ENCODE data around the gene CFAP74.

Gene CFAP74

DNA sequence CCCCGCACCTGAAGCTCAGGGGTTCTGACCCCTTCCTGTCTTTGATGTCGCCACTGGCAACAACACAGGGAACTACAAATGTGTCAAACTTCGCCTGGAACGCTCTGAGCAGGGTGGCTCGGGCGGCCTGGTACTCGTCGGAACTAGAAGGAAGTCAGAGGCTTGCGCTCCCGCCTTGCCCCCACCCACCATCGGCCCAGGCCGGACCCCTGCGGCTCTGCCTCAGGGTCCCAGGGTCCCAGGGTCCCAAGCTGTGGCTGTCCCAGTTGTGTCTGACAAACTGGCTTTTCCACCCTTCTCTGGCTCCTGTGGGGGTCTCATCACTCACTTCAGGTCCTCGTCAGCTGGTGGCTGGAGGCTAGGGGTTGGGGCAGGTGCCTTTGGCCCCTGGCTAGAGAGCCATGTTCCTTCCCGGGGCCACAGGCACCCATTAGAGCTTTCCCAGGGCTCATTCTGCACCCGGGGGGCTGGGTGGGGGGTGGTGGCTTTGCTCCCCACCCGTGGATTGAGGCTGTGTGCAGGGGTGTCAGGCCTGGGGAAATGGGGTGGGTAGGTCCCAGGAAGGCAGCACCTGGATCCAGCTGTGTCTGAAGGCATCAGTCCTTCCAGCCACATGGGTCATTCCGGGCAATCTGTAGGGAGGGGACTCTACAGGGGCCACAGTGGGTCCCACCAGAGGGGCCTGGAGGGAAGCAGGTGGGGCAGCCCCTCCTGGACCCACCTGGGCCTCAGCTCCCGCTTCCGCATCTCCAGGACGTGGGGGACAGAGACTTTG is 76.5 kb downstream of the CFAP74 start:
- no peak for DNase-seq

DNA sequence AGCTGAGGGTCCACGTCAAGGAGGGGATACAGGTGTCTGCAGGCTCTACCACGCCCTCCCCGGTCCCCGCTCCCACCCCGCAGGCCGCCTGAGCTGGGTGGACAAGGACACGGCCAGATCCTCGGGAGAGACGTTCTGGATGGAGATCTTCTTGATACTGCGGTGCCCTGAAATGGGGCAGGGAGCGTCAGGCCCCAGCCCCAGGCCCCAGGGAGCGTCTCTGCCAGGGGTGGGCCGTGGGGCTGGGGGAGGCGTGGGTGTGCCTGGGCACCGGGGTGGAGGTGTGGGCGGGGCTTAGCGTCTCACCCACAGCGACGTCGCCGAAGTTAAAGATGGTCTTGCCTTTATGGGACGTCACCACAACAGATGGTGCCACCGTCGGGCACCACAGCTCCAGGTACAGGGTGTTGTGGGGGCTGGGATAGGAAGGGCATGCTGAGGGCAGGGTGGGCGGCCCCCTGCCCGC is 77.2 kb downstream of the CFAP74 start:
- DNase-seq, result no peak

DNA sequence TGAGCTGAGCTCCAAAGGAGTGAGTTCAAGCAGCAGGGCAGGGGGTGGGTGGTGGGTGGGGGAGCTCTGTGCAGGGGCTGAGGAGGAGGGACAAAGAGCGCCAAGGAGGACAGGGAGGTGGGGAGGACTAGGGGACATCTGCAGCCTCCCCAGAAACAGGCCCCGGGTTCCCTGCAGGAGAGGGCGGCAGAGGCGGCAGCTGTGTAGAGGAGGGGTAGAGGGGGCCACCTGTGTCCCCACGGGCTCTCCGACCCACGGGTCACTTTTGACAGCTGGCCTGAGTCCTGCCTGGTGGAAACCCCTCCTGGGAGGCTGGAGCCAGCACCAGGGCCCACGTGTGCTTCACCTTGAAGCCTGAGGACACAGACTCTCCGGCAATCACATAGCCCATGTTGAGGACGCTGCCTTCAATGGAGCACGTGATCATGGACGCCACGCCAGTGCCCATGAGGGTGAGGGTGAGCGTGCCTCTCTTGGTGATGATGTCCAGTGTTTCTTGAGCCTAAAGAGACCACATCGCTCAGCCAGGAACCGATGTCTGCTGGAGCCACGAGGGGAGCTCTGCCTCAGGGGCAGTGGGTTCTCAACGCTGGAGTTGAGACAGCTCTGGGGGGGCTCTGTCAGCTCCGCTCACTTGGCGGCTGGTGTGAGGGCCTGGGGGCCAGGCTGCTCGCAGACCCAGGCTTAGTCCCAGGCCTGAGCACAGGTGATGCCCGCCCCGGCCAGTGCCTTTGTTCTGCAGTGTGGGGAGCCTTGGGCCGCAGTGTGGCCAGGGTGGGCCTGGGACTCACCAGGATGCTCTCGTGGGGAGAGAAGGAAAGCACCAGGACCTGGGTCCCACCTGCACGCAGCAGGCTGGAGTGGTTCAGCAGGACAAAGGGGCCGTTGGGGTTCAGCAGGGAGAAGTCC is 77.9 kb downstream of the CFAP74 start:
- DNase-seq, result no peak

DNA sequence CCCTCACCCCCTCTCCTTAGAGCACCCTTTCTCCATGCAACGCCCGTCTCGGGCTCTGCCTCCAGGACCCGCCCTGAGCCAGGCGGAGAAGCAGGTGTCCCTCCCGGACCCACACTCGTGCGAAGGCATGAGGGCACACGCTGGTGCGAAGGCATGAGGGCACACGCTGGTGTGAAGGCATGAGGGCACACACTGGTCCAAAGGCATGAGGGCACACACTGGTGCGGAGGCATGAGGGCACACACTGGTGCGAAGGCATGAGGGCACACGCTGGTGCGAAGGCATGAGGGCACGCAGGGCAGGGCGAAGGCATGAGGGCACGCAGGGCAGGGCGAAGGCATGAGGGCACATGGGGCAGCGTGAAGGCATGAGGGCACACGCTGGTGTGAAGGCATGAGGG is 78.7 kb downstream of the CFAP74 start:
- DNase-seq, result no peak

DNA sequence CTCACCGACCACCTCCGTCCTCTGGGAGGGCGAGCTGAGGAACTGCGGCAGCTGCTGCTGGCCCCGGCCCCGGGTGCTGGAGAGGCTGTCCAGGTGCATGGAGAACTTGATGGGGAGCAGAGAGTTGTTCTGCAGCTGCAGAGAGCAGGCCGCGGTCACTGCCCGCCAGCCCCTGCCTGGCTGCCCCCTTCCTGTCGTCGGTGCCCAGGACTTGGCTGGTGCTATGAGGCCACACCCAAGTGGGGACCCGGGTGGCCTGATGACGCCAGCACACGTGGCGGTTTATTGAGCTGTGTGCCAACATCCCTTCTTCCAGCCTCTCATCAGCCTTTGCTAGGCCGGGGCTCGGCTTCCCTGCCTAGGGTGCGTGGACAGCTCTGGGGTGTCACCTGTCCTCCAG is 79.2 kb downstream of the CFAP74 start:
- no peak for DNase-seq

DNA sequence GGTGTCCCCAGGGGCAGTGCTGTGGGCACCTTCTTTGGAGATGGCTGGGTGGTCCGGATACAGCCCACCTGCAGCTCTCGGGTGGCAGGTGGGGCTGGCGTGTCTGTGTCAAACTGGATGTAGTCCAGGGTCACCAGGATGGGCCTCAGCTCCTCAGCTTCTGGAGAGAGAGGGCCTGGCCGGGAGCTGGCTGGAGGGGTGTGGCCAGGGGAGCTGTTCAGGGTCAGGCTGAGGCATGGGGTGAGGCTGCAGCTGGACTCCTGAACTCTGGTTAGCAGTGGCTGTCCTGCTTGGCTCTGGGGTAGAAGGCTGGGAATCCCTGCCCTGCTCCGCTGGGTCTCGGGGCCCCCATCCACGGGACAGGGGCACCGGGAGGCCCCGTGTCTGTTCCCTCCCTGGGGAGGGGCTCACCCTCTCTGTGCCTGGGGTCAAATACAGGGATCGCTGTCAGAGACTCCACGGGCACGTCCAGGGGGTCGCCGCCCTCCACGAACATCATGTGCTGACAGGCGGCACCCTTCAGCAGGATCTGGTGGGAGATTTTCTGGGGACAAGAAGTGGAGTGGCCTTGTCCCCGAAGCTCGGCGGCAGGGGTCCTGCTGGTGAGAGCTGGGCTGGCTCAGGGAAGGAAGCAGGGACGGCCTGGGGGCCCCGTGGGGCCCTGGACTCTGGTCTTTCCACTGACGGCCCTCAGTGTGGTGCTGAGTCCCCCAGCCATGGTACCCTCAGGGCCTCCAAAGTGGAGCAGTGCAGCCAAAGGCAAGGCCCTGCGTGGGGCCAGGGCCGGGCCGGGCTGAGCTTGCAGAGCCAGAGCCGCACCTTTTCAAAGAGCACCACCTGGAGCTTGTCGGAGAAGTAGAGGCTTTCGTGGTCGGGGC is 80.4 kb downstream of the CFAP74 start:
- no peak for DNase-seq

DNA sequence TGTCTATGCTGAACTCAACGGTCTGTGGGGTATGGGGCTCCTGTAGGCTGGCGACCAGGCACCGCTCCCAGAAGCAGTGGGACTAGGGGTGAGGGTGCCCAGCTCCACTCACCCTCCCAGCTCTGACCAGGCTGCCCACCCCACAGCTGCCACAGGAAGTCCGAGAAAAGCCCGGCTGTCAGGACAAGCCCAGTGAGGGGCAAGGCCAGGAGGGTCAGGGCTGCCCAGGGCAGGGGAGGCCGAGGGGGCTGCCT is 81.0 kb downstream of the CFAP74 start:
- no peak for DNase-seq

DNA sequence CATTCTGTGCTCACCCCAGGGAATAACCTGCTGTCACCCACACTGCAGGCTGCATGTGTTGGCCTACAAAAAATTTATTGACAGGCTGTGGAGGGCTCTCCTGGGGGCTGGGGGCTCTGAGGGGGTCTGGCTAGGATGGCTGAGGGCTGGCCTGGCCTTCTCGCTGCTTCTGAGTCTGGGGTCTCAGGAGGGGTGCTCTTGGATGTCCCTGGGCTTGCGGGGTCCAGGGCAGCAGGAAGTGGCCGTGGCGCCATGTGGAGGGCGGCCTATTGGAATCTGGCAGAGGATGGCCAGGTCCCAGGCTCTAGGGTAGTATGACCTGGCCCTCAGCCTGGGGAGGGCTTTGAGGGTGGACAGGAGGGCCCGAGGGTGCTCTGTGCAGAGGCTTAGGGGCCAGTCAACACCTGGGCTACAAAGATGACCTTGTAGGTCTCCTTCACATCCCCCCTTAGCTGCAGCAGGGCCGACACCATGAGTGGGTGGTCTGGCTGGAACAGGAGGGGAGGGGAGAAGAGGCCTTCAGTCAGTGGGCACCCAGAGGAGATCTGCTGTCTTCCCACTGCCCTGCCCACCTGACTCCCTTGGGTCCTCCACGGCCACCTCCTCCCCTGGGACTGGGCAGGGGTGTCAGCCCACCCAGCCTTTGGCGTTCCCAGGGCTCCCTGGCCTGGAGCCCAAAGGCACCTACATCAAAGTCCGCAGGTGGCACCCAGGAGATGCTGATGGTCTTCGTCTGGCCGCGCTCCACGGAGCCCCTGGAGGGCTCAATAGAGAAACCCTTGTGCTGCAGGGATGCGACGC is 81.5 kb downstream of the CFAP74 start:
- DNase-seq, result no peak

DNA sequence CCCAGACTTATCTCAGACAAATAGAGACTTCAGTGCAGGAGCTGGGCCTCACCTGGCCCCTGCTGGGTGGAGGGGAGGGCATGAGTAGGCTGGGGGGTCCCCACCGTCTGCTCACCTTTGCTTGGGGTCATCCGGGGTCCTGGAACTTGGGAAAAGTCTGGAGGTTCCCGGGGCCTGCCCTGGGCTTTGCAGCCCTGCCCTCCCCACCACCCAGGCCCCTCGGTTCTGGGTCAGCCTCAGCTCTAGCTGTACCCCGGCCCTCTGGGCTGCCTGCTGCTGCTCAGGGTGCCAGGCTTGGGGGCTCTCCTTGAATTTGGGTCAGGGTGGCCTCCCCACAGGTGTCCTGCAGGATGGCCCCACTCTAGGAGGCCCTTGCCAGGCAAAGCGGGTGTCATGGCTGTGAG is 82.1 kb downstream of the CFAP74 start:
- no peak for DNase-seq

DNA sequence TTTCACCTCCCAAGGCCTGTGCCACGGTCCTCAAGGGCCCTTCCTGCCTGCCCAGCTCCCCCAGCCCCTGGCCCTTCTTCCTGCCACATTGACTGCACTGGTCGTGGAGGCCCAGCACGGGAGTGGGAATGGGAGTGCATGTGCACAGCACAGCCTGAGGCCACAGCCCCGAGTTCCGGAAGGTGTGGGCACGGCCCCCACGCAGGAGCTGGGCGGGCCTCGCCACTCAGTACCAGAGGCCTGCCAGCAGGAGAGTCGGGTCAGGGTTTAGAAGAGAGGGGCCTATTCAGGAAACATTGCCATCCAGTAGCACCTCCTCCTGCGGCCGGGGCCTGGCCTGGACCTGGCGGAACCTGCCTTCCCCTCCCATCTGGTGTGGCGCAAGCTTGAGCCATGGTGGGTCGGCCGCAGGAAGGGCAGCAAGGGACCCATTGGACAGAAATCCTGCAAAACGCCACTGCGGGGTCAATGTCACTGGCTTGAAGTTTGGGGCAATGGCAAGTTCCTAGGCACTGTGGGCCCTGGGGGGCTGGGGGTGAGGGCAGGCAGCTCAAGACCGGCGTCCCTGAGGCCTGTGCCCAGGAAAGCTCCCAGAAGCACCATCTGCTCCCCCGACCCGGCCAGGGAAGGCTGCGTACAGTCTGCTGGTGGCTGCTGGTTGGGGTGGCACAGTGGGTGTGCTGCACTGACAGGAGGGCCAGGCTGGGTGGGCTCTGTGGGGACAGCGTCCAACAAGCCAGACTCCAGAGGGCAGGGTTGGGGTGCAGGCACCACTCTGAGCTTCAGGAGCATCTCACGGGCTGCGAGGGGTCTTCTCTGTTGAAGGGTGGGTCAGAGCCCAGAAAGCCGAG is 82.8 kb downstream of the CFAP74 start:
- DNase-seq, result no peak

DNA sequence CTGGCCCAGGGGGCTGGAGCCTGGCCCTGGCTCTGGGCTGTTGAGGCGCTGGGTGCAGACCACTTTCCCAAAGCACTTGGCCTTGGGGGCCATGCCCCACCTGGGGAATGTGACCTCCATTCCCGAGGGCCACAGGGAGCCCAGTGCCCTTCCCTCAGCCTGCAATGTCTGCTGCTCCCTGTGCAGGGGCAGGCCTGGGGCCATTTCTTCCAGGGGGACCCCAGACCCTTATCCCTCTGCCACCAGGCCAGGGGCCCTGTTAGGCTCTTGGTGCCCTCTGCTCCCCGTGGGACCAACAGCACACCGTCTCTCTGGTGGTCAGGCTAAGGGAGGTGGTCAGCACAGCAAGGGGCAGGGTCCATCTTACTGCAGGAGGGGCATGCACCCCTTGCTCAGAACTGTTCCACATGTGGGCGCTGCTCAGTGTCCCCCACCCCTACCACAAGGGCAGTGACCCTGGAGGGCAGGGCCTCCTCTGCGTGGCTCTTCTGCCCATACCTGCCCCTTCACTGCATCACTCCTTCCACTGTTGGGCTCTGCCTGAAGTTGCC is 83.5 kb downstream of the CFAP74 start:
- DNase-seq, result no peak

DNA sequence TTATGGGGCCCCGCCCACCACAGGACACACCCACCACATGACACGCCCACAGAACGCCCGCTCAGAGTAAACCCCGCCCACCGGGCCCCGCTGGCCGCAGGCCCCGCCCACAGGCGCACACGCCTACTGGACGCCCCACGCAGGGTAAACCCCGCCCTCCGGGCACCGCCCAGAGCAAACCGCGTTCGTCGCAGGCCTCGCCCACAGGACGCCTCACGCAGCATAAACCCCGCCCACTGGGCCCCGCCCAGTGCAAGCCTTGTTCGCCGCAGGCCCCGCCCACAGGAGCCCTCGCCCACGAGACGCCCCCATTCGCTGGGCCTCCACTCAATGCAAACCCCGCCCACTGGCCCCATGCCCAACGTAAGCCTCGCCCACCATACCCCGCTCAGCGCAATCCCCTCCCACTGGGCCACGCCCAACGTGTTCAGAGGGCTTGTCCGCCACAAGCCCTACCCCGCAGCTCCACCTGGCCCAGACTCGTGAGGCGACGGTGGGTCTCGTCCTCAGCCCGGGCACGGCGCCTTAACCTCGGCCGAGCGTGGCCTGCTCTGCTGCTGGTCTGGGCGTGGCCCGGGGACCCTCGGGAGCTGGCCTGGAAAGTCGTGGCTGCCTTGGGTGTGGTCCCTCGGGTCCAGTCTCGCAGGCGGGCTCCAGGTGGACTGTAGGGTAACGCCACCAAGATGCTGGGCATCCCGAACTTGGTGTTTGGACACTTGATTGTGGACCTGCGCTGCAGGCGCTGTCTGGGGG is 84.1 kb downstream of the CFAP74 start:
- DNase-seq, result peak; percentile 89

DNA sequence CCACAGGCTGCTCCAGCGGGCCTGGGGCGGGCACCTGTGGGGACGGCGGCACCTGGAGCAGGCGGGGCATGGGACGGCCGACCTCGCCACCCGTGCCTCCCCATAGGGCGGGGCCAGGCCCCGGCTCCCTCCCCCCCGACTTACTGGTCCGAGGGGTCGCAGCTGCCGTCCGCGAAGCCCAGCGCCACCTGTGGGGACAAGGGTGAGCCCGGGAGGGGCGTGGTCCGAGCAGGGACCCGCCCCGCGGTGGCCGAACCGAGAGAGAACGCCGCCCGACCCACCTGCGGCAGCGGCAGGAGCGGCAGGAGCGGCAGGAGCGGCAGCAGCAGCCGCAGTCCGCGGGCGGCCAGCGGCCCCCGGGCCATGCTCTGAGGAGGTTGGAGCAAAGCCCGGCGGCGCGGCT is 84.7 kb downstream of the CFAP74 start, which contains the start of gene TMEM52:
Gene TMEM52 (minus strand): TSS at position 379 of the 403 bp plus-strand sequence. CDS start 14 bp downstream, at position 365.
- no peak for DNase-seq

DNA sequence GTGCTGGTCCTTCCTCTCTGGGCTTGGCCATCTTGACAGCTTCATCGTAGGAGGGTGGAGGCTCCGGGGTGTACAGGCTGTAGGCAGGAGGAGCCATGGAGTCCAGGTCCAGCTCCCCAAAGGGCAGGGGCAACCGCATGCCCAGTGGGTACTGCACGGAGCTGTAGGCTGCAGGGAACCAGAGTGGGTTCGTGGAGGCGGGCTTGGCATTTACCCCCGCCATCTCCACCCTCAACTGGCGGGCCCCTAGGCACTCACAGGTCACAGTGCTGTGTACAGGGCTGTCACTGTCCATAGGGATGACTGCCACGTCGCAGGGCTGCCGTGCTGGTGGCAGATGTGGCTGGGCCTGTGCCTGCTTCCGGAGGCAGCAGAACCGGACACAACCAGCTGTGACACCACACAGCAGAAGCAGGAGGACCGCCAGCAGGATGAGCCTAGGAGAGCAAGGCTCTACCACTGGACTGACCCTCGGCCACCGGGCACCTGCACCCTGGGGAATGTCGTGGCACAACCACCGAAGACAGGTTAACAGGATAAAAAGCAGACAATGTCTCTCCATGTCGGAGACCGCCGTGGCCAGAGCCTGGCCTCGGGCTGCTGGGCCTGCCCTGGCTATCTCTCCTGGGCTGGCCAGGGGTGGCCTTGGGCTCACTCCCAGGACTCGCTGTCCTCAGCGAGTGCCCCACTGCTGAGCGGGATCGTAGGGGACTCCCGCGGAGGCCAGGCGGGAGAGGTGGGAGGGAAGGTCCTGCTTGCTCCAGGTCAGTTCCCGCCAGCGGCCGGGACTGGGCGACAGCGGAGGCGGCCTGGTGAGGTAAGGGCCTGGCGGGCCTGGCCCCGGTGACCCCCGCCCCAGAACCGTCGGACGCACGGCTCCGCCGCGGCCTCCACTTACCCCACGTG is 85.3 kb downstream of the CFAP74 start:
- no peak for DNase-seq

DNA sequence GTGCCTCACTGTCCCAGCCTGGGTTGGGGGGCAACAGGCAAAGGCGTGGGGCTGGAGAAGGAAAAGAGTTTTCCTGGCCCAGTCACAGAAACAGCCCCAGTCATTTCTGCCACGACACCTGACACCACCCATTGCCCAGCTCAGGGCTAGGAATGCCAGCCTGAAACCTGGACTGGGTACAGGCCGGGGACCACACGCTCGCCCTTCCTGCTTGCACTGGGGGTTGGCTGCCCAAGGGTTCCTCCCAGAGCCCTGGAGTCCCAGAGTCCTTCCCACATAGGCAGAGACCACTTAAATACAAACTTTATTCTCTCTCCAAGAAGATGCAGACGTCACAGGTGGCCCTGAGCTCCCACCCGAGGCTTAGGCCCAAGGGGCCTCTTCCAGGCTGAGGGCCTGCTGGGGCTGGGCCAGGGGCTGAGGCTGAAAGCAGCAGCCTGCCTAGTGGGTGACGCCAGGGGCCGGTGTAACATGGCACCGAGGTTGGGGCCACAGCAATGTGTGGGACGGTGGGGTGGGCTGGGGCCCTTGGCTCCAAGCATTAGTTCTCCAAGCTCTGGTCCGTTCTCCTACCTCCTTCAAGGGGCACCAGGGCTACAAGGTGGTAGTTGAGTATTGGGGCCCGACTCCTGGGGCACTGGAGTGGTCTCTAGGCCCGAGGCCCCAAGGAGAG is 86.1 kb downstream of the CFAP74 start:
- DNase-seq, result no peak

DNA sequence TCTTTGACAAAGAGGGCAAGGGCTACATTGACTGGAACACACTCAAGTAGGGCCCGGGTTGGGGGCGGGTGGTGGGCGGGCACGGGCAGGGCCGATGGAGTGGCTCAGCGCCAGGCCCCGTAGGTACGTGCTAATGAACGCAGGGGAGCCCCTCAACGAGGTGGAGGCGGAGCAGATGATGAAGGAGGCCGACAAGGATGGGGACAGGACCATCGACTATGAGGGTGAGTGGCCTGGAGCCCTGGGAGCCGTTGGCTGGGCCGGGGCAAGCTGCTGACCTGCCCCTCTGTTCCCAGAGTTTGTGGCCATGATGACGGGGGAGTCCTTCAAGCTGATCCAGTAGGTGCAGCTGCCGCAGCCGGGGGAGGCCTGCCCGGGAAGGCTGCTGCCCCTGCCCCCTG is 86.7 kb downstream of the CFAP74 start:
- DNase-seq, result no peak

DNA sequence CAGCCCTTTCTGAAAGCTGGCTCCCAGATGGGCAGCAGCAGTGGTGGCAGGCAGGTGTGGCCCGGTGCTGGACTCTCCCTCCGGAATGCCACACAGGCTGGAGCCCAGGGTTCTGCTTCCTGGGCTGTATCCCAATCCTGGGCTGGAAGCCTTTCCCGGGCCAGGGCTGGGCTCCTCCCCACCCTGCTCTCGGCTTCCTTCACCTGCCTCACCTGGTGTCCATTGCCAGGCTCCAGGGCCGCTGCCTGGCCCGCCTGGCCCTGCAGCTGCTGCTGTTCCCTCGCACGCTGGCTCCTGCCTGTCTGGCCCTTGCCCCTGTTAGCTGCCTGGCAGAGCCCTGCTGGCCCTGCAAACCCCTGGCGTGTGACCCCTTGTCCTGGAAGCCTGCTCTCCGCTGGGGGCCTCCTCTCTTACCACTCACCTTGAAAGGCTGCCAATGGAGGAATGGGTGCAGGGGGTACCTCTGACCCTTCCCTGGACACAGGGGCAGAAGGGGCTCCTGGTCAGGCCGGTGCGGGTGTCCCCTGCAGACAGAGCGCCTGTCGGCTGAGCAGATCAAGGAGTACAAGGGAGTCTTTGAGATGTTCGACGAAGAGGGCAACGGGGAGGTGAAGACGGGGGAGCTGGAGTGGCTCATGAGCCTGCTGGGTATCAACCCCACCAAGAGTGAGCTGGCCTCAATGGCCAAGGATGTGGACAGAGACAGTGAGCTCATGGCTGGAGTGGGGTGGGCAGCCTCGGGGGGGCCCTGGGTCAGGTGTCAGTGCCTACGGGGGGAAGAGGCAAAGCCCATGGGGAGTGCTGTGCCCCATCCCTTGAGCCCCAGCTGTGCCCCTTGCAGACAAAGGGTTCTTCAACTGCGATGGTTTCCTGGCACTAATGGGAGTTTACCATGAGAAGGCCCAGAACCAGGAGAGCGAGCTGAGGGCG is 87.4 kb downstream of the CFAP74 start:
- no peak for DNase-seq
